ENCODE data around the gene MPRIP. TPM values are rescaled to one million over a fixed set of nuclear protein-coding genes. Genes with fewer than 3 reads are reported as not detected.

Gene MPRIP
- total and polyA plus RNA-seq, 7 donors = 43.2 to 113 (median 77.4) TPM

GRCh38 chr17:17127730-17128291 lies 85.6 kb downstream of the MPRIP start:
- Histone ChIP-seq H3K9me3 (no peaks in the 10 kb centered on the region), H3K36me3 (peaks cover 0 to 62% (median 25%) of the 10 kb centered on the region in 4 donors), H3K27me3 (no peaks in the 10 kb centered on the region), H3K27ac (no peak overlapping the region), H3K4me1 (peaks cover 0 to 16% (median 7%) of the 10 kb centered on the region in 4 donors), H3K4me3 (no peak overlapping the region)
- TF ChIP-seq POLR2A (IDR thresholded peaks at IDR 0.05) (no peak), CTCF (IDR thresholded peaks at IDR 0.05) (no peak), EP300 (IDR thresholded peaks at IDR 0.05) (no peak), POLR2AphosphoS5 (IDR thresholded peaks at IDR 0.05) (no peak)
- intact Hi-C loops (cut with DNase I) = no loop called here
- no peak for DNase-seq
- 90% methylated on average over 11 of the region's 11 CpGs for WGBS, 2 donors

DNA sequence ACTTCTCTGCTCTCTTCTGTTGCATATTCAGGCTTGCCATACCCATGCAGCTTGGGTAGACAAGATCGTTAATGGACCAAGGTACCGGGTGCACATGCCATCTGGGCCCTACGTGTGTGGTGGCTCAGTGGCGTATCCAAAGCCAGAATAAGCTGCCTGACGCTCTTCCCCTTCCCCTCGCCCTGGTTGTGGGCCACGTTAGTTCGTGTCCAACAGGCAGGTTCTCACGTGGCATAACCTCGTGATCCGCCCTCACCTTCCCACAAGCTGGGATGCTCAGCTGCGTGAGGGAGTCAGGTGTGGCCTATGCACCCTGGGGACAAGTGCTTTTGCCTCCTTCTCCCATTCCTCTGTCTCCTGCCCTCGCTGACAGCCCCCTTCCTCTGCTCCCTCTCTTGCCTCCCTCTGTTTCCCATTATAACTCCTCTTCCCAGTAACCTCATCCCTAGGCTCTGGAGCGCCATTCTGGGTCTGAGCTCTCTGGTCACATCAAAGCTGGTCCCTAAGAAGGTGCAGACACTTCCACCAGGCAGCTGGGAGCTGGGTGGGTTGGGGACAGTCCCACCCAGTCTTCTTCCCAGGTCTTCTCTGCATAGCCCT lies 86.3 kb downstream of the MPRIP start:
- no peak overlapping the region for H3K27ac ChIP-seq
- H3K4me1 ChIP-seq = peaks cover 0 to 16% (median 7%) of the 10 kb centered on the region in 4 donors
- peaks cover 0 to 70% (median 26%) of the 10 kb centered on the region in 4 donors for H3K36me3 ChIP-seq
- DNase-seq = no peak
- intact Hi-C loops (cut with DNase I) = no loop called here
- no peaks in the 10 kb centered on the region for H3K9me3 ChIP-seq
- no peaks in the 10 kb centered on the region for H3K27me3 ChIP-seq
- no peak overlapping the region for H3K4me3 ChIP-seq
- no peak for TF ChIP-seq EP300 (IDR thresholded peaks at IDR 0.05)
- no peak for TF ChIP-seq CTCF (IDR thresholded peaks at IDR 0.05)
- TF ChIP-seq POLR2AphosphoS5 (IDR thresholded peaks at IDR 0.05) = no peak
- WGBS, 2 donors = 92 to 93% methylated on average over 14 of the region's 14 CpGs

- peaks cover 0 to 79% (median 29%) of the 10 kb centered on the region in 4 donors for H3K36me3 ChIP-seq
- H3K4me1 ChIP-seq = peaks cover 0 to 16% (median 7%) of the 10 kb centered on the region in 4 donors
- no peaks in the 10 kb centered on the region for H3K9me3 ChIP-seq
- TF ChIP-seq POLR2AphosphoS5 (IDR thresholded peaks at IDR 0.05) = no peak
- no peak for TF ChIP-seq CTCF (IDR thresholded peaks at IDR 0.05)
- no peak for TF ChIP-seq EP300 (IDR thresholded peaks at IDR 0.05)
- no peak for TF ChIP-seq POLR2A (IDR thresholded peaks at IDR 0.05)
- no peak for DNase-seq
- no peak overlapping the region for H3K4me3 ChIP-seq
- intact Hi-C loops (cut with DNase I) = no loop called here
- no peak overlapping the region for H3K27ac ChIP-seq
- 55 to 74% methylated on average over 4 of the region's 4 CpGs for whole genome bisulfite sequencing, 2 donors
- no peaks in the 10 kb centered on the region for H3K27me3 ChIP-seq
Measured at GRCh38 chr17:17129466-17129865, 87.2 kb downstream of the MPRIP start.

- DNase-seq = no peak
- Histone ChIP-seq H3K4me1 (peaks cover 0 to 19% (median 8%) of the 10 kb centered on the region in 4 donors), H3K4me3 (no peak overlapping the region), H3K27ac (no peak overlapping the region), H3K27me3 (no peaks in the 10 kb centered on the region), H3K36me3 (peaks cover 0 to 86% (median 35%) of the 10 kb centered on the region in 4 donors), H3K9me3 (no peaks in the 10 kb centered on the region)
- no peak for TF ChIP-seq POLR2A (IDR thresholded peaks at IDR 0.05)
- no peak for TF ChIP-seq POLR2AphosphoS5 (IDR thresholded peaks at IDR 0.05)
- TF ChIP-seq CTCF (IDR thresholded peaks at IDR 0.05) = no peak
- no peak for TF ChIP-seq EP300 (IDR thresholded peaks at IDR 0.05)
- intact Hi-C loops (cut with DNase I) = no loop called here
- WGBS, 2 donors = 85 to 86% methylated on average over 12 of the region's 12 CpGs
Measured at GRCh38 chr17:17130077-17130844, 88.0 kb downstream of the MPRIP start.

All from sigmoid colon (tissue), 7 donors.